M059J (cell line): ENCODE data around the gene S1PR5. TPM values are rescaled to one million over a fixed set of nuclear protein-coding genes. Genes with fewer than 3 reads are reported as not detected.
A peak's percentile ranks its signal among the peaks of the same experiment; 100 is the strongest.
"Not testable (repeated sequence)": the region's sequence is repeated elsewhere in the genome, so short reads cannot be mapped to it uniquely, and the experiment has no call there.

Source experiments
- DNase-seq: peaks from one replicate; pipeline ENCODE4 v3.0.0-alpha.2; 2012; ENCODE audit warnings: low read depth
- total RNA-seq: library from RNA; depleted of rRNA; stranded (reverse); fragments of >200 nt; shearing (Covaris generic); gene quantifications from 2 replicates; pipeline ENCODE4 v1.2.3, GENCODE V29; 2014; rRNA removed

Gene S1PR5
- total RNA-seq: 10.3 and 11.9 TPM in 2 replicates

DNA sequence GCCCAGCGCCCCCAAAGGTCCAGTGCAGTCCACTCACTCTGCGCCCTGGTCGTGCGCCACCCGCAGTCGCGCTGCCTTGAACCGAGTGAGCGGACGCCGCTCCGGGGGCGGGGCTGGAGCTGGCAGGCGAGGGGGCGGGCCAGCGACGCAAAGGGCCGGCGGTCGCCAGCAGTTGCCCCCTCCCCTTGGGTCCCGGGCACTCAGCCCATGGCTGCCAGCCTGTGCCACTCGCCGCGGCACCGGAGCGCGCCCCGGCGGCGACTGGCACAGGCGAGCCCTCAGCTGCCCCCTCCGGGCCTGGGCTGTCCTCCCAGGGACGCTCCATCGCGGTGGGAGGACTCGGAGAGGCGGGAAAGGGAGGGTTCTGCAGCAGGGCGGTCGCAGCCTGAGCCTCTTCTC, at the start of gene S1PR5:
Gene S1PR5 (minus strand): TSS at position 87 of the 399 bp plus-strand sequence. CDS start 2,436 bp downstream, outside the sequence.
- DNase-seq: peak; percentile 62

- no peak for DNase-seq
Observed at GRCh38 chr19:10566658-10567410, 49.6 kb upstream of the S1PR5 start.

- DNase-seq: no peak
Observed at GRCh38 chr19:10566408-10566657, 49.1 kb upstream of the S1PR5 start.

DNA sequence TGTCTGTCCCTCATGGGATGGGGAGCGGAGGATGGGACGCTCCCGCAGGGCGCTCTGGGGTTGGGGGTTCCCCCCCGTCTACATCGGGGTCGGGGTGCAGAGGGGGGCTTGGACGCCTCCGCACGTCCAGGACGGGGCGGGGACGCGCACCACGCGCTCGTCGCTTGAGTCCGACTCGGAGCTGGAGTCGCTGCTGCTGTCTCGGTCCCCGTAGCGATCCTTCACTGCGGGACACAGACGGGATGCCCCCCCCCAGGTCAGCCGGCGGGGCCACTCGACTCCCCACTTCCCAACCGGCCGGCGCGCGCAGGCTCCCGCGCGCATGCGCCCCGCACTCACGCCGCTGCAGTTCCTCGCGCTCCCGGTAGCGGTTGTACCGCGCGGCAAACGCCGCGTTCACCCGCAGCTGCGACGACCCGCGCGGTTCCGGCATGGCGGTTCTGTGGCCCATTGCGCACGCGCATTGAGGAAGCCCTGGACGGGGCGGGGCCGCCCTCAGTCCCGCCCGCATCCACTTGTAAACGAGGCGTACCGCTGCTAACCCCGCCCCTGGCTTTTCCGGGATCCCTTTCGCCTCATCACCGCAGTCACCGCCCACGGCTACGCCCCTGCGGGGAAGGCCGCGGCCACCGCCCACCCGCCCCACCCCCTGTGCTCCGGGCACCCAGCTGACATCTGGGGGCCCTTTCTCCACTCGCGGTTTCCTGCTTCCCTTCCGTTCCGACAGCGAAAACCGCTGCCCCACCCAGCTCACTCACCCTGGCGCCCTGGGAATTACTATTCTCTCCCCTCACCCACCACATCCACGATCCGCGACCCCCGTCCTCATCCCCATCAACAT, 48.5 kb upstream of the S1PR5 start, which contains the start of gene KRI1:
Gene KRI1 (minus strand): TSS at position 444 of the 841 bp plus-strand sequence. CDS start 11 bp downstream, at position 433.
- peak; percentile 95 for DNase-seq

DNA sequence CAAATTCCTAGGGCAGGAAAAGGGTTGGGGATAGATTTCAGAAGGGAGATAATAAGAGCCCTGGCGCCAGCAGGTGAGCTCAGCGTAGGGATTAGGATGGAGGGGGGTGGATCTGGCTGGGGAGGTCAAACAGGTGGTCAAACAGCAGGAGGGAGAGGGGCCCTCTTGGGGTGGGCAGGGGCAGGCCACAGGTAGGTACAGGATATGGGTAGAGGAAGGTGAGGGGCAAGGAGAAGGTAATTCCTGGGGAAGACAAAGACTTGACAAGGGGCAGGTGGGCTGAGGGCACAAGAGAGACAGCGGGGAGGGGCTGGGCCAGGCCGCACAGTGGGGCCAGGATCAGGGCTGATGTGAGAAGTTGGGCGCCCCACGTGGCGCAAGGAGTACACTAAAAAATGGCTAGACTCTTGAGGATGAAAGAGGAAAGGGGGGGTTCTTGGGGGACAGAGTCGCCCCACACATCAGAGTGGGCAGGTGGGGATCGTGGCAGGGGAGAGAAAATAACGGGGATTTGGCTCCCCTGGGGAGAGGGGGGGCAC, 47.9 kb upstream of the S1PR5 start:
- no peak for DNase-seq

DNA sequence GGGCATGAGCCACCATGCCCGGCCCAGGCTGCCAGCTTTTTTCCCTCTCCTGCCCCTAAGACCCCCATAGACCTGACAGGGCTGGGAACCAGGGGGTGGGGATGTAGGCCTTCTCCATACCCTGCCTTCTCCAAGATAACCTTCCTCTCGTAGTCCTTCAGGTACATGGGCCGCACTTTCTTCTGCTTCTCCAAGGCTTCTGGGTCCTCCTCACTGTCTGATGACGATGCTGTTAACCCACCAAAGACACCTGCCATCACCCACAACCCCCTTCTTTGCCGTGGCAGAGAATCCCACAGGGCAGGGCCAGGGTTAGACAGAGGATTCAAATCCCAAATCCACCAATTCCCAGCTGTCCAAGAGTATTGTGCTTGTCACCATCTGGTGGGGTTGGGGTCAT, 45.4 kb upstream of the S1PR5 start:
- no peak for DNase-seq

GRCh38 chr19:10560154-10560553, 42.9 kb upstream of the S1PR5 start:
- no peak for DNase-seq

- DNase-seq: no peak
Observed at GRCh38 chr19:10557603-10558197, 40.5 kb upstream of the S1PR5 start.

DNA sequence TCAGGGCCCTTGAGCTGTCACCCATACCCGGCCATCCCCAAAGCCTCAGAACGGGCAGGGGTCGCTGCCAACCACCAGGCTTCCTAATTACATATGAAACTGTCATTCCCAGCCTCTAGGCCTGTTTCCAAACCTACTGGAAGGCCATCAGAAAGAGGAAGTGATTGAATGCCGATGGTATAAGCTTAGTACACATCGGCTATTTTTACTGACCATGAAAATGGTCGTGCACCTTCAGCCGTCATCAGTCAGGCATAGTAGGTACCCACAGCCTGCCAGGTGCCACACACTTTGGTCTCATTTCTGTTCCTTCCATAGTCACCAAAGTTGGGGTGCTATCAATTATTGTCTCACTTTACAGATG, 38.3 kb upstream of the S1PR5 start:
- DNase-seq: no peak

GRCh38 chr19:10554760-10555609, 37.7 kb upstream of the S1PR5 start:
- no peak for DNase-seq

- no peak for DNase-seq
Observed at GRCh38 chr19:10553943-10554381, 36.7 kb upstream of the S1PR5 start.

- DNase-seq: no peak
Observed at GRCh38 chr19:10553087-10553667, 35.9 kb upstream of the S1PR5 start.

DNA sequence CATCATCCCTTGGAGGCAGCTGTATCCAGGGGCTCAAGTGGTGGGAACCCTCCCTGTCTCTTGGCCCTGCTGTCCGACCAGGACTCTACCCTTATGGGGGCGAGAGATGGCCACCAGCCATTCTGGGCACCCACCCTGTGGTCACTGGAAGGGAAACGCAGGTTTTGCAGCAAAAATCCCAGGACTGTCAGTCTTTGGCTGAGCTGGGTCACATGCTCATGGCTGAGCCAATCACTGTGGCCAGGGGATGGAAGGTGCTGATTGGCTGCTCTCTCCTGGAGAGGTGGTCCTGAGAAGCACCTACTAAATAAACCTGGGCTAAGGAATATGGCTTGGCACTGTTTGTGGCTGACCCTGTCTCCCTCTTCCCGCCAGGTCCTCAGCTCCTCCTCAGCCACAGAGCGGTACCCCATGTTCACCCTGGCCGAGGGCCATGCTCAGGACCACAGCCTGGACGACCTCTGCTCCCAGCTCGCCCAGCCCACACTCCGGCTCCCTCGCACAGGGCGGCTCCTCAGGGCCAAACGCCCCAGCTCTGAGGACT, 35.3 kb upstream of the S1PR5 start:
- DNase-seq: peak; percentile 49

GRCh38 chr19:10551698-10552301, 34.6 kb upstream of the S1PR5 start:
- peak; percentile 57 for DNase-seq

DNA sequence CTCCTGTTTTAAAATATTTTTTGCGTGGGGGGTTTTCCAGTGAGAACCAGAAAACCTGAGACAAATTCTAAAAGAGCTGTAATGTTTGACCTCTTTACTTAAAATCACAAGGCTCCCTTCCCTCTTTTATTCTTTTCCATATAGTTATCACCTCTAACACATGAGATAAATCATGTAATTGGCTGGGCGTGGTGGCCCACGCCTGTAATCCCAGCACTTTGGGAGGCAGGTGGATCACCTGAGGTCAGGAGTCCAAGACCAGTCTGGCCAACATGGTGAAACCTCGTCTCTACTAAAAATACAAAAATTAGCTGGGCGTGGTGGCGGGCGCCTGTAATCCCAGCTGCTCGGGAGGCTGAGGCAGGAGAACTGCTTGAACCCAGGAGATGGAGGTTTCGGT, 33.8 kb upstream of the S1PR5 start:
- not testable (repeated sequence) for DNase-seq

DNA sequence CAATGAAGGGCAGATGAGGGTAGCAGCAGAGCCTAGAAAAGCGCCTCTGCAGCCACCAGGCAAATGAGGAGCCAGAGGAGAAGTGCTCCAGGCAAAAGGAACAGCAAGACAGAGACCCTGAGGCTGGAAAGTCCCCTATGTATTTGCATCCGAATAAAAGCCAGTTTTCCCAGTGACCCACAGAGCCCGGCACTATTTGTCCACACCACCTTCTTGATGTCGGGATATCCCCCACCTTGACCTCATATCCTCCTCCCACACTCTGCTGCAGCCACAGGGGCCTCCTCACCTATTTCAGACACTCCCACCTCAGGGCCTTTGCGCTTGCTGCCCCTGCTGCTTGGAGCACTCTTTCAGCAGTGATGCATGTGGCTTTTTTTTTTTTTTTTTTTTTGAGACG, 33.1 kb upstream of the S1PR5 start:
- DNase-seq: no peak

GRCh38 chr19:10549733-10550132, 32.5 kb upstream of the S1PR5 start:
- DNase-seq: no peak

DNA sequence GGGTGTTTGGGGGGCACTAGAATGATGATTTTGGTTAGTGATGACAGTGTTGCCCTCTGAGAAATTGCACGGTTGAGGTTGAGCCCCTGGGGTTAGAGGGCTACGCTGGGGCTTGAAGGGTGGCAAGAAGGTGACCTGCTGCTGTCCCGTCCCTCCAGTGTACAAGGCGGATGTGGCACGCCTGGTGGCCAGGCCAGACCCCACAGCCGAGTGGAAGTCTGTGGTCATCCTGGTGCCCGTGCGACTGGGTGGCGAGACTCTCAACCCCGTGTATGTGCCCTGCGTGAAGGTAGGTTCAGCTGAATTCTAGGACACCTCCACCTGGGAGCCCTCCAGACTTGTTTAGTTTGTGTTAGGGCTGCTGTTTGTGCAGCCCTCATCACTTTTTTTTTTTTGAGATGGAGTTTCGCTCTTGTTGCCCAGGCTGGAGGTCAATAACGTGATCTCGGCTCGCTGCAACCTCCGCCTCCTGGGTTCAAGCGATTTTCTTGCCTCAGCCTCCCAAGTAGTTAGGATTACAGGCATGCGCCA, 31.6 kb upstream of the S1PR5 start:
- no peak for DNase-seq

DNA sequence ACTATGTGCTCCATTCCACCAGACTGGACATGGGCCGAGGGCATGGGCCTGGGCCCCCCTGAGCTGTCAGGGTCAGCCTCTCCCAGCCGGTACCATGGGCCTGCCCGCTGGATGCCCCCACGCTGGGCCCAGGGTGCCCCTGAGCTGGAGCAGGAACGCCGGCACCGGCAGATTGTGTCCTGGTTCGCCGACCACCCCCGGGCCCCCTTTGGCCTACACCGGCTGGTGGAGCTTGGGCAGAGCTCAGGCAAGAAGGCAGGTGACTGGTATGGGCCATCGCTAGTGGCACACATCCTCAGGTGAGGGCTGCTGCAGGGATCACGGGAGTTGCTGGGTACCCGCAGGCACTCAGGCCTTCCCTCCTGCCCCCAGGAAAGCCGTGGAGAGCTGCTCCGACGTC, 29.6 kb upstream of the S1PR5 start:
- DNase-seq: no peak

- DNase-seq: no peak
Observed at GRCh38 chr19:10544753-10545251, 27.6 kb upstream of the S1PR5 start.
